GM12878 (cell line): ENCODE measurements around the gene BCLAF3. TPM values are rescaled to one million over a fixed set of nuclear protein-coding genes. Genes with fewer than 3 reads are reported as not detected.

Source experiments
- ATAC-seq: fragments of 200-7000 bp; cut with Tn5 transposase; 3 replicates; pipeline ENCODE4 v1.9.1; 2020; ENCODE audit warnings: mild to moderate bottlenecking, moderate library complexity
- BruUV-seq: library from RNA; stranded (reverse); fragments of 400-500 nt; replicated peaks from 2 replicates; lab custom pipeline; 2021; lab: Mats Ljungman, UMichigan
- CTCF ChIA-PET: fragments of 300-600 bp; sonication (Branson Sonifier 250); formaldehyde crosslinking; extraction: SDS; loops from one replicate; lab custom pipeline; 2021; ENCODE audit warnings: inconsistent platforms; lab: Yijun Ruan, JAX
- POLR2A ChIA-PET: fragments of 350-600 bp; formaldehyde crosslinking; extraction: SDS; loops from one replicate; lab custom pipeline; 2021; ENCODE audit warnings: inconsistent platforms; lab: Charles Lee
- RAD21 ChIA-PET: fragments of 300-600 bp; sonication (Branson Sonifier 250); formaldehyde crosslinking; loops from one replicate; lab custom pipeline; 2023; ENCODE audit warnings: antibody characterized with exemption; ENCODE audit not compliant: unreplicated experiment; lab: Charles Lee
- SMC1A ChIA-PET: fragments of 300-600 bp; sonication (Branson Sonifier 250); formaldehyde crosslinking; loops from one replicate; lab custom pipeline; 2023; ENCODE audit not compliant: unreplicated experiment, uncharacterized antibody; lab: Charles Lee
- DNase-seq: peaks from one replicate; pipeline ENCODE4 v3.0.0-alpha.2; 2011; ENCODE audit warnings: low read depth, low spot score
- FAIRE-seq: peaks from 3 replicates; lab custom pipeline; 2011; peaks lifted over from hg19 to GRCh38; lab: Jason Lieb, UNC
- H2AFZ ChIP-seq: 2 replicates; pipeline ENCODE4 v1.6.0; 2011; ENCODE audit warnings: low read depth, low read length, control low read depth; ENCODE audit not compliant: control insufficient read depth
- H3K27ac ChIP-seq: 2 replicates; pipeline ENCODE4 v1.5.1; 2011; ENCODE audit warnings: control low read depth; ENCODE audit not compliant: control insufficient read depth, insufficient read depth
- H3K27me3 ChIP-seq, 2 experiments: replicated peaks in 1 of 2; 2 replicates each; pipeline versions ENCODE4 v1.6.0 to v1.6.1; 2011; ENCODE audit warnings: low read length in 1 of 2; ENCODE audit not compliant: control insufficient read depth in 2 of 2, insufficient read depth in 2 of 2
- H3K36me3 ChIP-seq, 2 experiments: 2 replicates each; pipeline ENCODE4 v1.5.1; 2011; ENCODE audit warnings: low read length in 1 of 2; ENCODE audit not compliant: control insufficient read depth in 2 of 2, insufficient read depth in 2 of 2
- H3K4me1 ChIP-seq: 2 replicates; pipeline ENCODE4 v1.6.1; 2011; ENCODE audit warnings: mild to moderate bottlenecking, low read length, moderate library complexity, mixed read lengths; ENCODE audit not compliant: control insufficient read depth, insufficient read depth
- H3K4me2 ChIP-seq: 2 replicates; pipeline ENCODE4 v1.6.0; 2011; ENCODE audit warnings: control low read depth; ENCODE audit not compliant: control insufficient read depth, insufficient read depth
- H3K4me3 ChIP-seq: fragments of 200-600 bp; sonication (generic); 2 replicates; pipeline ENCODE4 v1.5.1; 2016
- H3K79me2 ChIP-seq: 2 replicates; pipeline ENCODE4 v1.6.0; 2011; ENCODE audit warnings: low read length; ENCODE audit not compliant: control insufficient read depth, insufficient read depth
- H3K9ac ChIP-seq: 2 replicates; pipeline ENCODE4 v1.8.0; 2011; ENCODE audit warnings: low read length, control low read depth, mixed read lengths; ENCODE audit not compliant: control insufficient read depth, insufficient read depth
- H3K9me3 ChIP-seq: replicated peaks from 3 replicates; pipeline ENCODE4 v1.5.1; 2011; ENCODE audit warnings: mild to moderate bottlenecking, low read length; ENCODE audit not compliant: control insufficient read depth, insufficient read depth
- H4K20me1 ChIP-seq: 2 replicates; pipeline ENCODE4 v1.6.0; 2011; ENCODE audit not compliant: control insufficient read depth, insufficient read depth
- BHLHE40 ChIP-seq, 2 experiments: fragments of 450-650 bp in 1 of 2; IDR thresholded peaks; 2 replicates each; pipeline ENCODE4 v1.6.1; 2011 to 2017; ENCODE audit warnings: low read depth in 2 of 2, borderline replicate concordance in 1 of 2, improper control_type of control experiment in 1 of 2, low read length in 1 of 2, mild to moderate bottlenecking in 1 of 2
- CEBPB ChIP-seq, 2 experiments: fragments of 150-350 bp in 1 of 2; IDR thresholded peaks; 2 replicates each; pipeline ENCODE4 v1.6.1; 2012 to 2014; ENCODE audit warnings: low read depth in 2 of 2, low read length in 2 of 2, borderline replicate concordance in 1 of 2, inconsistent platforms in 1 of 2
- CHD2 ChIP-seq: IDR thresholded peaks from 2 replicates; pipeline ENCODE4 v1.6.1; 2011; ENCODE audit warnings: low read depth, low read length, improper control_type of control experiment, borderline replicate concordance
- KAT2A ChIP-seq: conservative IDR thresholded peaks from 2 replicates; pipeline ENCODE4 v1.6.1; 2011; ENCODE audit warnings: low read depth, low read length; ENCODE audit not compliant: control insufficient read depth
- NBN ChIP-seq: fragments of 450-650 bp; IDR thresholded peaks from 2 replicates; pipeline ENCODE4 v1.6.1; 2016
- POLR2AphosphoS5 ChIP-seq: IDR thresholded peaks from 2 replicates; pipeline ENCODE4 v1.6.1; 2011; ENCODE audit warnings: mild to moderate bottlenecking, low read length, inconsistent platforms
- RCOR1 ChIP-seq: conservative IDR thresholded peaks from 2 replicates; pipeline ENCODE4 v1.6.1; 2012; ENCODE audit warnings: low read depth, low read length, improper control_type of control experiment
- RFX5 ChIP-seq: IDR thresholded peaks from 2 replicates; pipeline ENCODE4 v1.6.1; 2011; ENCODE audit warnings: low read depth, low read length, improper control_type of control experiment
- SMAD5 ChIP-seq: IDR thresholded peaks from 2 replicates; pipeline ENCODE4 v1.6.1; 2016; ENCODE audit warnings: antibody characterized with exemption, low read depth
- USF1 ChIP-seq: IDR thresholded peaks from 2 replicates; pipeline ENCODE4 v1.6.1; 2011; ENCODE audit warnings: borderline replicate concordance, low read depth, mild to moderate bottlenecking, moderate library complexity, mixed read lengths, low read length; ENCODE audit not compliant: insufficient read depth; ENCODE audit errors: extremely low read length
- ZNF207 ChIP-seq: fragments of 450-650 bp; IDR thresholded peaks from 2 replicates; pipeline ENCODE4 v1.6.1; 2014; ENCODE audit warnings: antibody characterized with exemption, mild to moderate bottlenecking, borderline replicate concordance
- WGBS: methylation state at CpG from one replicate; pipeline ENCODE4 v1.1.6; 2016; ENCODE audit warnings: low lambda C conversion rate; ENCODE audit not compliant: insufficient replicate concordance, insufficient coverage; ENCODE audit errors: missing lambda C conversion rate; 5-methylcytosine and 5-hydroxymethylcytosine counted together
- in situ Hi-C: fragments of 300-500 bp; cut with MboI; formaldehyde crosslinking; loops from 9 replicates; pipeline ENCODE4 v1.14.3; 2018; ENCODE audit warnings: mixed read lengths
- intact Hi-C: fragments of 100-400 bp; cut with micrococcal nuclease; formaldehyde crosslinking; loops from one replicate; pipeline ENCODE4 v1.14.2; 2022; ENCODE audit not compliant: unreplicated experiment
- polyA plus RNA-seq, 11 experiments: library from polyadenylated mRNA; depleted of rRNA in 4 of 11; unstranded in 6 of 11; stranded (reverse) in 5 of 11; fragments of >200 nt; fragmentation: Nextera tagmentation in 4 of 11; fragmentation: Illumina TruSeq in 1 of 11; extraction: Ambion mirVana in 4 of 11; extraction: Trizol in 1 of 11; gene quantifications; 1 replicate in 1 of 11; 2 replicates in 10 of 11; pipeline versions ENCODE4 v1.2.1 to v1.2.3, GENCODE V29; 2011 to 2016; ENCODE audit warnings: inconsistent platforms in 2 of 11, missing spikeins in 2 of 11, low read depth in 1 of 11
- total RNA-seq, 4 experiments: library from RNA; depleted of rRNA in 3 of 4; stranded (reverse); fragments of >200 nt in 3 of 4; fragmentation: Illumina TruSeq in 1 of 4; extraction: Trizol in 1 of 4; gene quantifications; 2 replicates each; pipeline versions ENCODE4 v1.2.1 to v1.2.3, GENCODE V29; 2013 to 2021
- TF ChIP-seq, protein P1 (sequence below): fragments of 450-650 bp; IDR thresholded peaks from 2 replicates; pipeline ENCODE4 v1.6.1; 2017; ENCODE audit warnings: mild to moderate bottlenecking, moderate library complexity
- TF ChIP-seq, protein P2 (sequence below): fragments of 450-650 bp; formaldehyde crosslinking; IDR thresholded peaks from 2 replicates; pipeline ENCODE4 v1.4.0; 2022; ENCODE audit warnings: mild to moderate bottlenecking, moderate library complexity
- TF ChIP-seq, protein P3 (sequence below): fragments of 450-650 bp; IDR thresholded peaks from 2 replicates; pipeline ENCODE4 v1.6.1; 2014; ENCODE audit warnings: mild to moderate bottlenecking
- TF ChIP-seq, protein P4 (sequence below): IDR thresholded peaks from 2 replicates; pipeline ENCODE4 v1.6.1; 2012; ENCODE audit warnings: low read depth, low read length, improper control_type of control experiment

The BCLAF3 gene
- total and polyA plus RNA-seq, 10 of the 15 experiments (the other 5 are each of a cell fraction or from before 2014, with no cell fraction given): 0.74 to 4.4 (median 2.6) TPM

GRCh38 chrX:20026278-20026677 lies 35.4 kb upstream of the BCLAF3 start:
- no peak overlapping the region for H3K4me3 ChIP-seq
- H3K9me3 ChIP-seq: no peaks in the 10 kb centered on the region
- H3K4me1 ChIP-seq: no peaks in the 10 kb centered on the region
- ATAC-seq: no peak
- H2AFZ ChIP-seq: no peak overlapping the region
- no TSS peak for BruUV-seq
- no peak for FAIRE-seq
- no peak overlapping the region for H3K4me2 ChIP-seq
- H3K27ac ChIP-seq: no peak overlapping the region
- H3K9ac ChIP-seq: no peak overlapping the region
- ChIA-PET CTCF (no interaction called here), POLR2A (interaction anchor here (1.3 kb wide), 1 partner anchor 14 kb away, joined by 3 read pairs; no protein-coding TSS in a partner anchor), RAD21 (no interaction called here), SMC1A (no interaction called here)
- intact Hi-C loops (no loop called here), in situ Hi-C loops (no loop called here)
- H3K79me2 ChIP-seq: no peaks in the 10 kb centered on the region
- DNase-seq: no peak
- H3K36me3 ChIP-seq: no peaks in the 10 kb centered on the region
- no peaks in the 10 kb centered on the region for H4K20me1 ChIP-seq
- WGBS: 22% methylated on average over 2 of the region's 2 CpGs
- H3K27me3 ChIP-seq: no peaks in the 10 kb centered on the region; a peak in 1 of 4 replicates
- TF ChIP-seq SMAD5: no peak
- TF ChIP-seq, protein P1, sequence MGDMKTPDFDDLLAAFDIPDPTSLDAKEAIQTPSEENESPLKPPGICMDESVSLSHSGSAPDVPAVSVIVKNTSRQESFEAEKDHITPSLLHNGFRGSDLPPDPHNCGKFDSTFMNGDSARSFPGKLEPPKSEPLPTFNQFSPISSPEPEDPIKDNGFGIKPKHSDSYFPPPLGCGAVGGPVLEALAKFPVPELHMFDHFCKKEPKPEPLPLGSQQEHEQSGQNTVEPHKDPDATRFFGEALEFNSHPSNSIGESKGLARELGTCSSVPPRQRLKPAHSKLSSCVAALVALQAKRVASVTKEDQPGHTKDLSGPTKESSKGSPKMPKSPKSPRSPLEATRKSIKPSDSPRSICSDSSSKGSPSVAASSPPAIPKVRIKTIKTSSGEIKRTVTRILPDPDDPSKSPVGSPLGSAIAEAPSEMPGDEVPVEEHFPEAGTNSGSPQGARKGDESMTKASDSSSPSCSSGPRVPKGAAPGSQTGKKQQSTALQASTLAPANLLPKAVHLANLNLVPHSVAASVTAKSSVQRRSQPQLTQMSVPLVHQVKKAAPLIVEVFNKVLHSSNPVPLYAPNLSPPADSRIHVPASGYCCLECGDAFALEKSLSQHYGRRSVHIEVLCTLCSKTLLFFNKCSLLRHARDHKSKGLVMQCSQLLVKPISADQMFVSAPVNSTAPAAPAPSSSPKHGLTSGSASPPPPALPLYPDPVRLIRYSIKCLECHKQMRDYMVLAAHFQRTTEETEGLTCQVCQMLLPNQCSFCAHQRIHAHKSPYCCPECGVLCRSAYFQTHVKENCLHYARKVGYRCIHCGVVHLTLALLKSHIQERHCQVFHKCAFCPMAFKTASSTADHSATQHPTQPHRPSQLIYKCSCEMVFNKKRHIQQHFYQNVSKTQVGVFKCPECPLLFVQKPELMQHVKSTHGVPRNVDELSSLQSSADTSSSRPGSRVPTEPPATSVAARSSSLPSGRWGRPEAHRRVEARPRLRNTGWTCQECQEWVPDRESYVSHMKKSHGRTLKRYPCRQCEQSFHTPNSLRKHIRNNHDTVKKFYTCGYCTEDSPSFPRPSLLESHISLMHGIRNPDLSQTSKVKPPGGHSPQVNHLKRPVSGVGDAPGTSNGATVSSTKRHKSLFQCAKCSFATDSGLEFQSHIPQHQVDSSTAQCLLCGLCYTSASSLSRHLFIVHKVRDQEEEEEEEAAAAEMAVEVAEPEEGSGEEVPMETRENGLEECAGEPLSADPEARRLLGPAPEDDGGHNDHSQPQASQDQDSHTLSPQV: no peak
- TF ChIP-seq BHLHE40 (IDR thresholded peaks at IDR 0.05; ENCODE audit: borderline replicate concordance in 1 of 2, low read depth in 2 of 2, low read length in 1 of 2): no peak
- no peak for TF ChIP-seq POLR2AphosphoS5
- TF ChIP-seq RFX5: no peak
- TF ChIP-seq, protein P2, sequence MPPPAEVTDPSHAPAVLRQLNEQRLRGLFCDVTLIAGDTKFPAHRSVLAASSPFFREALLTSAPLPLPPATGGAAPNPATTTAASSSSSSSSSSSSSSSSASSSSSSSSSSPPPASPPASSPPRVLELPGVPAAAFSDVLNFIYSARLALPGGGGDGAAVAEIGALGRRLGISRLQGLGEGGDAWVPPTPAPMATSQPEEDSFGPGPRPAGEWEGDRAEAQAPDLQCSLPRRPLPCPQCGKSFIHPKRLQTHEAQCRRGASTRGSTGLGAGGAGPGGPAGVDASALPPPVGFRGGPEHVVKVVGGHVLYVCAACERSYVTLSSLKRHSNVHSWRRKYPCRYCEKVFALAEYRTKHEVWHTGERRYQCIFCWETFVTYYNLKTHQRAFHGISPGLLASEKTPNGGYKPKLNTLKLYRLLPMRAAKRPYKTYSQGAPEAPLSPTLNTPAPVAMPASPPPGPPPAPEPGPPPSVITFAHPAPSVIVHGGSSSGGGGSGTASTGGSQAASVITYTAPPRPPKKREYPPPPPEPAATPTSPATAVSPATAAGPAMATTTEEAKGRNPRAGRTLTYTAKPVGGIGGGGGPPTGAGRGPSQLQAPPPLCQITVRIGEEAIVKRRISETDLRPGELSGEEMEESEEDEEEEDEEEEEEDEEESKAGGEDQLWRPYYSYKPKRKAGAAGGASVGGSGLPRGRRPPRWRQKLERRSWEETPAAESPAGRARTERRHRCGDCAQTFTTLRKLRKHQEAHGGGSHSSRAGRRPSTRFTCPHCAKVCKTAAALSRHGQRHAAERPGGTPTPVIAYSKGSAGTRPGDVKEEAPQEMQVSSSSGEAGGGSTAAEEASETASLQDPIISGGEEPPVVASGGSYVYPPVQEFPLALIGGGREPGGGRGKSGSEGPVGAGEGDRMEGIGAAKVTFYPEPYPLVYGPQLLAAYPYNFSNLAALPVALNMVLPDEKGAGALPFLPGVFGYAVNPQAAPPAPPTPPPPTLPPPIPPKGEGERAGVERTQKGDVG (CRISPR knock-in tag): no peak
- TF ChIP-seq KAT2A: no peak
- no peak for TF ChIP-seq ZNF207
- TF ChIP-seq, protein P3, sequence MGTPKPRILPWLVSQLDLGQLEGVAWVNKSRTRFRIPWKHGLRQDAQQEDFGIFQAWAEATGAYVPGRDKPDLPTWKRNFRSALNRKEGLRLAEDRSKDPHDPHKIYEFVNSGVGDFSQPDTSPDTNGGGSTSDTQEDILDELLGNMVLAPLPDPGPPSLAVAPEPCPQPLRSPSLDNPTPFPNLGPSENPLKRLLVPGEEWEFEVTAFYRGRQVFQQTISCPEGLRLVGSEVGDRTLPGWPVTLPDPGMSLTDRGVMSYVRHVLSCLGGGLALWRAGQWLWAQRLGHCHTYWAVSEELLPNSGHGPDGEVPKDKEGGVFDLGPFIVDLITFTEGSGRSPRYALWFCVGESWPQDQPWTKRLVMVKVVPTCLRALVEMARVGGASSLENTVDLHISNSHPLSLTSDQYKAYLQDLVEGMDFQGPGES: no peak
- TF ChIP-seq NBN: no peak
- TF ChIP-seq, protein P4, sequence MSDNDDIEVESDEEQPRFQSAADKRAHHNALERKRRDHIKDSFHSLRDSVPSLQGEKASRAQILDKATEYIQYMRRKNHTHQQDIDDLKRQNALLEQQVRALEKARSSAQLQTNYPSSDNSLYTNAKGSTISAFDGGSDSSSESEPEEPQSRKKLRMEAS: no peak
- TF ChIP-seq RCOR1: no peak
- TF ChIP-seq USF1: no peak
- TF ChIP-seq CHD2: no peak
- TF ChIP-seq CEBPB (IDR thresholded peaks at IDR 0.05; ENCODE audit: borderline replicate concordance in 1 of 2, low read depth in 2 of 2, low read length in 2 of 2): no peak
